ENCODE measurements around the gene POMGNT2.

DNA sequence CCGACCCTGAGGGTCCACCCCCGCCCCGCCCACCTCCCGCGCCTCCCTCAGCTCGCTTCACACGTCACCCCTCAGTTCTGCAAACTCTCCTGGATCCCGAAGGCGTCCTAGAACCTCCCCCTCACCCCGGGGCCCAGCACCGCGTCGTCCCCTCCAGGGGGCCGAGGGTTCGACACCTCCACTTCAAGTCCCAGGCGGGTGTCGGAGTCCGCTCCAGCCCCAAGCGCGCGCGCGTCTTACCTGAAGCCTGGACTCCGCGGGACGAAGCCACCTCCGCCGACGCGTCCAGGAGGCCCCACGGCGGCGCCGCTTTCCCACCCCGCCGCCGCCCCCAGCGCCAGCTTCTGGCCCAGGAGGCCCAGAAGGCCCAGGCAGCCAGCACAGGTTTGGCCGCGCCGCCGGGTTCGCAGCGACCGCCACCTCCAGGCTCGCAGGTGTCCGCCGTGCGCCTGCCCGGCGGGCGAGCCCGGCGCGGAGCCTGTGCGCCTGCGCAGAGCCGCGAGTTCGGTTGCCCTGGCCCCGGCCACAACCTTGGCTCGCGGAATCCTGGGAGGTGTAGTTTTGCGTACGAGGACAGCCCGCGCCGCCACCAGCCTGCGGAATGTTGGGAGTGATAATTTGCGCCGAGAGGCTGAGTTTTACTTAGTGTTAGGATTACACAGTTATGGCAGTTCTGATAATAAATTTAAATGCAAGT is at the start of gene POMGNT2:
- TF ChIP-seq, protein P1, sequence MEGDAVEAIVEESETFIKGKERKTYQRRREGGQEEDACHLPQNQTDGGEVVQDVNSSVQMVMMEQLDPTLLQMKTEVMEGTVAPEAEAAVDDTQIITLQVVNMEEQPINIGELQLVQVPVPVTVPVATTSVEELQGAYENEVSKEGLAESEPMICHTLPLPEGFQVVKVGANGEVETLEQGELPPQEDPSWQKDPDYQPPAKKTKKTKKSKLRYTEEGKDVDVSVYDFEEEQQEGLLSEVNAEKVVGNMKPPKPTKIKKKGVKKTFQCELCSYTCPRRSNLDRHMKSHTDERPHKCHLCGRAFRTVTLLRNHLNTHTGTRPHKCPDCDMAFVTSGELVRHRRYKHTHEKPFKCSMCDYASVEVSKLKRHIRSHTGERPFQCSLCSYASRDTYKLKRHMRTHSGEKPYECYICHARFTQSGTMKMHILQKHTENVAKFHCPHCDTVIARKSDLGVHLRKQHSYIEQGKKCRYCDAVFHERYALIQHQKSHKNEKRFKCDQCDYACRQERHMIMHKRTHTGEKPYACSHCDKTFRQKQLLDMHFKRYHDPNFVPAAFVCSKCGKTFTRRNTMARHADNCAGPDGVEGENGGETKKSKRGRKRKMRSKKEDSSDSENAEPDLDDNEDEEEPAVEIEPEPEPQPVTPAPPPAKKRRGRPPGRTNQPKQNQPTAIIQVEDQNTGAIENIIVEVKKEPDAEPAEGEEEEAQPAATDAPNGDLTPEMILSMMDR (conservative IDR thresholded peaks at IDR 0.05; ENCODE audit: low read length): no peak
- TF ChIP-seq EZH2phosphoT487 (IDR thresholded peaks at IDR 0.05; ENCODE audit: borderline replicate concordance): no peak
